Glutamatergic neuron (in vitro differentiated cells): ENCODE measurements around the gene TRAF1. TPM values are rescaled to one million over a fixed set of nuclear protein-coding genes. Genes with fewer than 3 reads are reported as not detected.

Source experiments
- DNase-seq: peaks from one replicate; pipeline ENCODE4 v3.0.0; 2022
- H3K27ac Mint-ChIP-seq: one replicate; pipeline ENCODE4 v1.8.0; 2020; ENCODE audit warnings: mild to moderate bottlenecking, mixed read lengths, inconsistent platforms; ENCODE audit not compliant: unreplicated experiment
- H3K27me3 Mint-ChIP-seq: one replicate; pipeline ENCODE4 v1.8.0; 2020; ENCODE audit warnings: mild to moderate bottlenecking, moderate library complexity, mixed read lengths, inconsistent platforms; ENCODE audit not compliant: unreplicated experiment
- H3K36me3 Mint-ChIP-seq: one replicate; pipeline ENCODE4 v1.8.0; 2020; ENCODE audit warnings: mild to moderate bottlenecking, mixed read lengths, inconsistent platforms; ENCODE audit not compliant: unreplicated experiment
- H3K4me1 Mint-ChIP-seq: one replicate; pipeline ENCODE4 v1.8.0; 2020; ENCODE audit warnings: mild to moderate bottlenecking, low read depth, mixed read lengths, inconsistent platforms; ENCODE audit not compliant: unreplicated experiment
- H3K4me3 Mint-ChIP-seq: one replicate; pipeline ENCODE4 v1.8.0; 2020; ENCODE audit warnings: mild to moderate bottlenecking, mixed read lengths, inconsistent platforms; ENCODE audit not compliant: unreplicated experiment
- H3K9me3 Mint-ChIP-seq: one replicate; pipeline ENCODE4 v1.8.0; 2020; ENCODE audit warnings: mild to moderate bottlenecking, moderate library complexity, mixed read lengths, inconsistent platforms; ENCODE audit not compliant: unreplicated experiment
- total RNA-seq: library from RNA; stranded (reverse); fragmentation: NEBNext Ultra II Directional; extraction: Animal tissue kit (Norgen Biotek cat#: 25700); gene quantifications from one replicate; pipeline ENCODE4 v1.2.1, GENCODE V29; 2021; ENCODE audit not compliant: unreplicated experiment
- TF ChIP-seq, protein P1 (sequence below): fragments of 200-600 bp; sonication (generic); IDR thresholded peaks from one replicate; pipeline ENCODE4 v1.5.0; 2021; ENCODE audit not compliant: partially characterized antibody, unreplicated experiment

Gene TRAF1
- total RNA-seq, 1 donor from 2014 or later = 1.6 TPM

DNA sequence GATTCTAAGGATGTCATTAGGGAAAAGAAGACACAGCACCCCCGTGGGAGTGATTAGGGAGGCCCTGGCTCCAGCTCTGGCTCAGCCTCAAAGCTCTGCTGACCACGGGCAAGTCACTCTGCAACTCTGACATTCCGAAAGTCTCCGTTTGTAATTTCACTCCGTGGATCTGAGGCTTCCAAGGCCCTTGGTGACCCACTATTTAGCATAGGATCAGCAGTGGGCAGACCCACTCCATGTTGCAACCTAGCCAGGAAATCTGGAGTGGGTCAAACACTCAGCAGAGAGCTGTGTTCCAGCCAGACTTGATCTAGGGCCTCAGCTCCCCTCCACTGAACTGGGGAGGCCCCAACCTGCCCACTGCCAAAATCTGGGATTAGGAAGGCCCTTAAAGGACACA lies 61.4 kb downstream of the TRAF1 start:
- Mint-ChIP-seq H3K27ac (no peak overlapping the region), H3K36me3 (no peaks in the 10 kb centered on the region), H3K9me3 (peaks cover 3% of the 10 kb centered on the region), H3K4me3 (no peak overlapping the region), H3K27me3 (peaks cover 8% of the 10 kb centered on the region), H3K4me1 (peaks cover 9% of the 10 kb centered on the region)
- TF ChIP-seq, protein P1, sequence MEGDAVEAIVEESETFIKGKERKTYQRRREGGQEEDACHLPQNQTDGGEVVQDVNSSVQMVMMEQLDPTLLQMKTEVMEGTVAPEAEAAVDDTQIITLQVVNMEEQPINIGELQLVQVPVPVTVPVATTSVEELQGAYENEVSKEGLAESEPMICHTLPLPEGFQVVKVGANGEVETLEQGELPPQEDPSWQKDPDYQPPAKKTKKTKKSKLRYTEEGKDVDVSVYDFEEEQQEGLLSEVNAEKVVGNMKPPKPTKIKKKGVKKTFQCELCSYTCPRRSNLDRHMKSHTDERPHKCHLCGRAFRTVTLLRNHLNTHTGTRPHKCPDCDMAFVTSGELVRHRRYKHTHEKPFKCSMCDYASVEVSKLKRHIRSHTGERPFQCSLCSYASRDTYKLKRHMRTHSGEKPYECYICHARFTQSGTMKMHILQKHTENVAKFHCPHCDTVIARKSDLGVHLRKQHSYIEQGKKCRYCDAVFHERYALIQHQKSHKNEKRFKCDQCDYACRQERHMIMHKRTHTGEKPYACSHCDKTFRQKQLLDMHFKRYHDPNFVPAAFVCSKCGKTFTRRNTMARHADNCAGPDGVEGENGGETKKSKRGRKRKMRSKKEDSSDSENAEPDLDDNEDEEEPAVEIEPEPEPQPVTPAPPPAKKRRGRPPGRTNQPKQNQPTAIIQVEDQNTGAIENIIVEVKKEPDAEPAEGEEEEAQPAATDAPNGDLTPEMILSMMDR = no peak
- DNase-seq = no peak

DNA sequence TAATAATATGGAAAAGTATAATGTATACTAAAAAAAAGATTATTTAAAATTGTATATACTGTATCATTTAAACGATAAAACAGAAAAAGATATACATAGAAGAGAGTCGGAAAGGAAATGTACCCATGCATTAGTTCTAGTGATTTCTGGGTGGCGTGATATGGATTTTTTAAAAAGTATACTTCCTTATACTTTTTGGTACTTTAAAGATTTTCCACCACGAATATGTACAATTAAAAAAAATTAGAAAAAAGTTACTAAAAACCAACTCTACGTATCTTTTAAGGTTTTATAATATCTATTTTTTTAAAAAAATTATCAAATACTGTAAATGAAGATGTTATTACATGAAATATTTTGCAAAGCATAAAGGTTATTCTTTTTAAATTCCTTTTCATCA lies 61.9 kb downstream of the TRAF1 start:
- TF ChIP-seq, protein P1 = no peak
- Mint-ChIP-seq H3K27ac (no peak overlapping the region), H3K36me3 (no peaks in the 10 kb centered on the region), H3K9me3 (peaks cover 3% of the 10 kb centered on the region), H3K4me1 (peaks cover 9% of the 10 kb centered on the region), H3K4me3 (no peak overlapping the region), H3K27me3 (peaks cover 8% of the 10 kb centered on the region)
- no peak for DNase-seq

DNA sequence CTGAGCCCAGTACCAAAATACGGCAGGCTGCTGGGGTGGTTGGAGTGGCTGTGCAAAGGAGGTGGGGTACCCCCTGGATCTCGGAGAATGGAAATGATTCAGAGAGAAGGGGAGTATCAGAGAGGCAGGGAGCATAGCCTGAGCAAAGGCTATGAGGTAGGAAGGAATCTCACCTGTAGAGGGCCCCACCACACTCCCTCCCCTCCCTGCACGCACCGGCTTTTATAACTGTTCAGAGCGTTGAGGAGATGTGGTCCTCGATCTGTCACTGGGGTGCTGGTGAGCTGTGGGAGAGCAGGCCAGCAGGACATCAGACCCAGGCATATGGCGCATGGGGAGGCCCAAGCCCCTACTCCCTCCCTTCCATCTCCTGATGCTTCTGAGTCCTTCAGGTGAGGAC lies 62.8 kb downstream of the TRAF1 start:
- Mint-ChIP-seq H3K27me3 (peaks cover 11% of the 10 kb centered on the region), H3K36me3 (no peaks in the 10 kb centered on the region), H3K9me3 (peaks cover 3% of the 10 kb centered on the region), H3K27ac (no peak overlapping the region), H3K4me3 (no peak overlapping the region), H3K4me1 (peaks cover 10% of the 10 kb centered on the region)
- DNase-seq = no peak
- TF ChIP-seq, protein P1 = no peak

DNA sequence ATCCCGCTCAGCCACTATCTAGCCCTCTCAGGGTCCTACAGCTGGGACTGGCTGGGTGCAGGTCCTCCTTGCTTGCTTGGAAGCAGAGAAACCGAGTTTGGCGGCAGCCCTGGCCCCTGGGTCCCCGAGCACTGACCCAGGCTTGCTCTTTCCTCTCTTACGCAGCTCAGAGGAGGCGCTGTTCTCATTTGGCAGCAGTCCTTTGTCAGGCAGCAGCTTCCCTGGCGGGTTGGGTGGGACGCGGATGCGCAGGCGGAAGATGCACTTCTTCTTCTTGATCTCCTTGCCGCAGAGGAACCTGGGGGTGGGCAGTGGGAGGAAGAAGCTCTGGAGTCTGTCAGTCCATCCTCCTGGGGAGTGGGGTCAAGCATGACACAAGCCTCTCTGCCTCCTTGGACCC lies 64.1 kb downstream of the TRAF1 start:
- Mint-ChIP-seq H3K4me1 (peaks cover 13% of the 10 kb centered on the region), H3K27me3 (peaks cover 13% of the 10 kb centered on the region), H3K36me3 (no peaks in the 10 kb centered on the region), H3K27ac (no peak overlapping the region), H3K9me3 (no peaks in the 10 kb centered on the region), H3K4me3 (no peak overlapping the region)
- DNase-seq = no peak
- TF ChIP-seq, protein P1 = no peak

DNA sequence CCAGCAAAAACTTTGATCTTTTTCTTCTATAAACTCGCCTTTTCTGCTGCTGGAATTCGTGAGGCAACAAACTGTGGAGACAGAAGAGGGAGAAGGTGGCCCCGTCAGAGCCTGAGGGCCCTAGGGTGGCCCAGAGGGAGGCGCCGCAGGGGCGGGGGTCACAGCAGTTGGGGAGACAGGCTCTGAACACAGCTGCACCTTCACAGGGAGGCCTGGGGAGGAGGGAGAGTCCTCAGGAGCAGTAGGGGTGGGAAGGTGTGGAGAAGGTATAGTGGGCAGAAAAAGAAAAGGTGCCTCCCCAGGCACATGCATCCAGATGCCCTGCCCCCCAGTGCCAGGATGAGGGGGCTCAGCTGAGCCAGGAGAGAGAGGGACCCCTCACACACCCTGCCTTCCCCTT lies 64.7 kb downstream of the TRAF1 start:
- Mint-ChIP-seq H3K9me3 (no peaks in the 10 kb centered on the region), H3K4me1 (peaks cover 13% of the 10 kb centered on the region), H3K27me3 (peaks cover 13% of the 10 kb centered on the region), H3K4me3 (no peak overlapping the region), H3K27ac (no peak overlapping the region), H3K36me3 (no peaks in the 10 kb centered on the region)
- TF ChIP-seq, protein P1 = no peak
- DNase-seq = no peak
